GM19238 (cell line): ENCODE results near the gene AIF1.
"Not testable (repeated sequence)": the region's sequence is repeated elsewhere in the genome, so short reads cannot be mapped to it uniquely, and the experiment has no call there.

Source experiments
- DNase-seq: peaks from one replicate; pipeline ENCODE4 v3.0.0; 2011; ENCODE audit warnings: low spot score; ENCODE audit not compliant: insufficient read length

Gene AIF1

GRCh38 chr6:31580807-31581433, 34.1 kb upstream of the AIF1 start:
- DNase-seq, result peak; percentile 72

- DNase-seq, result no peak
Measured at GRCh38 chr6:31581434-31582229, 33.4 kb upstream of the AIF1 start.

- no peak for DNase-seq
Measured at GRCh38 chr6:31582230-31582643, 32.8 kb upstream of the AIF1 start, which contains the start of gene LTB. Gene LTB (minus strand): TSS chr6:31582424. CDS start chr6:31582417, 7 bp downstream.

- DNase-seq, result no peak
Measured at GRCh38 chr6:31585491-31585890, 29.5 kb upstream of the AIF1 start.

GRCh38 chr6:31586008-31586407, 29.0 kb upstream of the AIF1 start, which contains the start of gene LST1:
Gene LST1 (plus strand): TSS chr6:31586277. CDS start chr6:31587300, 1,023 bp downstream.
- no peak for DNase-seq

- DNase-seq, result no peak
Measured at GRCh38 chr6:31586599-31587281, 28.3 kb upstream of the AIF1 start.

- DNase-seq, result no peak
Measured at GRCh38 chr6:31587791-31588777, 26.9 kb upstream of the AIF1 start.

- DNase-seq, result no peak
Measured at GRCh38 chr6:31588871-31589650, 26.0 kb upstream of the AIF1 start.

GRCh38 chr6:31590691-31591090, 24.3 kb upstream of the AIF1 start:
- DNase-seq, result not testable (repeated sequence)

- no peak for DNase-seq
Measured at GRCh38 chr6:31592396-31592771, 22.6 kb upstream of the AIF1 start.

GRCh38 chr6:31597006-31597405, 18.0 kb upstream of the AIF1 start:
- DNase-seq, result no peak

GRCh38 chr6:31607317-31607716, 7.7 kb upstream of the AIF1 start:
- no peak for DNase-seq

GRCh38 chr6:31609519-31610406, 5.3 kb upstream of the AIF1 start:
- no peak for DNase-seq

- no peak for DNase-seq
Measured at GRCh38 chr6:31610968-31611367, 4.1 kb upstream of the AIF1 start.

- DNase-seq, result no peak
Measured at GRCh38 chr6:31614075-31614619, 887 bp upstream of the AIF1 start.

- DNase-seq, result no peak
Measured at GRCh38 chr6:31615748-31616147, 714 bp downstream of the AIF1 start.

GRCh38 chr6:31617010-31617409, 2.0 kb downstream of the AIF1 start:
- DNase-seq, result no peak

- peak; percentile 86 for DNase-seq
Measured at GRCh38 chr6:31619805-31620585, 5.0 kb downstream of the AIF1 start.
